ENCODE results near the gene CADPS.
A peak's percentile ranks its signal among the peaks of the same experiment; 100 is the strongest.

The CADPS gene

DNA sequence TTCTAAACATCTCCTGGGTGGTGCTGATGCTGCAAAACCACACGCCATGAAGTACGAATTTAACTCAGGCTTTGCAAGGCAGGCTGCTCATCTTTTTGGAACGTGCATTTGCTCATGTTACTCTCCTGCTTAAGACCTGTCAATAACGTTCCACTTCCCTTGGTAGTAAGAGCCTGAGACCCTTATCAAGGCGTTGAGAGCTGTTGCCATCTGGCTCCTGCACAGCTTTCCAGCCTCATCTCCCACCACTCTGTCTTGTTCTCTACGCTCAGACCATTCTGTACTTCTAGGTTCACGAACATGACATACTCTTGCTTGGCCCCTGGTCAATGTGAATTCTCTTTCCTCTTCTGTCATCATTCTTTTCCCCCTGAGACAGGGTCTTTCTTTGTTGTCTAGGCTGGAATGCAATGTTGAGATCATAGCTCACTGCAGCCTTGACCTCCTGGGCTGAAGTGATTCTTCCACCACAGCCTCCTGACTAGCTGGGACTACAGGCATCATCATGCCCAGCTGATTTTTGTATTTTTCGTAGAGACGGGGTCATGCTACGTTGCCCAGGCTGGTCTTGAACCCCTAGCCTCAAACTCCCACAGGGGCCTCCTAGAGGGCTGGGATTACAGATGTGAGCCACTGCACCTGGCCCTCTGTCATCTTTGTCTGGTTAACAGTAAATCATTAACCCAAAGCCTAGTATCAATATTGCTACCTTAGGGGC lies 202.8 kb downstream of the CADPS start:
- no peak overlapping the region for H3K4me3 ChIP-seq (replicated peaks in 1 of 2; ENCODE audit: low read depth in 2 of 2, low read length in 2 of 2)
- no peak for DNase-seq (ENCODE audit: low read depth in 2 of 2)
- TF ChIP-seq, protein P1, sequence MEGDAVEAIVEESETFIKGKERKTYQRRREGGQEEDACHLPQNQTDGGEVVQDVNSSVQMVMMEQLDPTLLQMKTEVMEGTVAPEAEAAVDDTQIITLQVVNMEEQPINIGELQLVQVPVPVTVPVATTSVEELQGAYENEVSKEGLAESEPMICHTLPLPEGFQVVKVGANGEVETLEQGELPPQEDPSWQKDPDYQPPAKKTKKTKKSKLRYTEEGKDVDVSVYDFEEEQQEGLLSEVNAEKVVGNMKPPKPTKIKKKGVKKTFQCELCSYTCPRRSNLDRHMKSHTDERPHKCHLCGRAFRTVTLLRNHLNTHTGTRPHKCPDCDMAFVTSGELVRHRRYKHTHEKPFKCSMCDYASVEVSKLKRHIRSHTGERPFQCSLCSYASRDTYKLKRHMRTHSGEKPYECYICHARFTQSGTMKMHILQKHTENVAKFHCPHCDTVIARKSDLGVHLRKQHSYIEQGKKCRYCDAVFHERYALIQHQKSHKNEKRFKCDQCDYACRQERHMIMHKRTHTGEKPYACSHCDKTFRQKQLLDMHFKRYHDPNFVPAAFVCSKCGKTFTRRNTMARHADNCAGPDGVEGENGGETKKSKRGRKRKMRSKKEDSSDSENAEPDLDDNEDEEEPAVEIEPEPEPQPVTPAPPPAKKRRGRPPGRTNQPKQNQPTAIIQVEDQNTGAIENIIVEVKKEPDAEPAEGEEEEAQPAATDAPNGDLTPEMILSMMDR (IDR thresholded peaks at IDR 0.05; ENCODE audit: low read depth, low read length), result no peak

DNA sequence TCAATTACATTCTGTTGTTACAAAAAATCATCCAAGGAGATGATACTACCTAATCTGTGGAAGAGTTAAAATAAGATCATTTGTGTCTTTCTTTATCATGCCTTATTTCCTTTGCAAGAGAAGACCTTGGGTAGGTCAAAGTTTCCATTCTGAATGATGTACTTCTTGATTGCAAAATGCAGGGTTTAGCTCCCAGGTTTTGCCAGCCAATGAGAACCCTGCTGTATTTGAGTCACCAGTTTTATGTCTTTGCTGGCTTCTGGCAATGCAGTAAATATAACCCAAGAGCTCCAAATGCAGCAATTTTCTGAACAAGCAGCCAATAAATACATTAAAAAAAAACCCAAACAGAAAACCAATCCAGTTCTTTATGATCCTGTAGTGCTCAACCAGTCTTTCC lies 204.9 kb downstream of the CADPS start:
- TF ChIP-seq, protein P1 (IDR thresholded peaks at IDR 0.05; ENCODE audit: low read depth, low read length), result no peak
- H3K4me3 ChIP-seq (replicated peaks in 1 of 2; ENCODE audit: low read depth in 2 of 2, low read length in 2 of 2), result no peak overlapping the region
- peak in 1 of 2 donors; percentile 12 for DNase-seq (ENCODE audit: low read depth in 2 of 2)

DNA sequence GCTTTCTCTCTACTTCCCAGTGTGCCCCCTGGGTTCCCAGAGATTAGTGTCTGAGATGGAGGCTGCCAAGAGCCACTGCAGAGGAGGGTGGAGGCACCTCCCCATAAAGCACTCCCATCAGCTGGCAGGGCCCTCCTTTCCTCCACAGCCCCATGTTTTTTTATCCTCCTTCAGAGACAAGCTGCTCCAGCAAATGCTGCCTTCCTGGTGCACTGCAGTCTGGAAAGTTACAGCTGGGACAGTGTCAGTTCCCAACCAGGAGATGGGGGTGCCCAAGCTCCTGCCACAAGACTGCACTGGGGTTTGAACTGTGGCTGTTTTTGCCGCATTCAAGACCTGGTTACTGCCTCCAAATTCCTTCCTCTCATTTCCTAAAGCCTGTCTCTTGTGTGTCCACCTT lies 206.1 kb downstream of the CADPS start:
- H3K4me3 ChIP-seq (replicated peaks in 1 of 2; ENCODE audit: low read depth in 2 of 2, low read length in 2 of 2), result no peak overlapping the region
- TF ChIP-seq, protein P1 (IDR thresholded peaks at IDR 0.05; ENCODE audit: low read depth, low read length), result no peak
- DNase-seq (ENCODE audit: low read depth in 2 of 2), result no peak

DNA sequence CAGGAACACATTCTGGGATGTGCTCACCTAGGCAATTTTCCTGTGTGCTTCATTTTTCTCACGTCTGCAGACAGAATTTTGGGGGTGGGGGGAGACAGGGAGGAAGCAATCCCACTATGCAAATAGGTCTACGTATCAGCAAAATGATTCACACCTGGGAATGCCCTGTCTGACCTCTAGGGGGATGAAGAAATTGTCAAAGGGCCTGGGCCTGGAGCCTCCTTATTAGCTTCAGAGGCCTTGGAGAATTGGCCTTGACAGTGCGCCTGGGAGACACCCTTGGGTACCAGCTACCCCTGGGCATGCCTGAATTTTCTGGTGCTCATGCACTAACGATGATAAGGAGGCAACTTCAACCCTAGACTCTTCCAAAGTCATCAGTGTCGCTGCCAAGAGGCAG lies 207.5 kb downstream of the CADPS start:
- H3K4me3 ChIP-seq (replicated peaks in 1 of 2; ENCODE audit: low read depth in 2 of 2, low read length in 2 of 2), result no peak overlapping the region
- TF ChIP-seq, protein P1 (IDR thresholded peaks at IDR 0.05; ENCODE audit: low read depth, low read length), result no peak
- no peak for DNase-seq (ENCODE audit: low read depth in 2 of 2)

DNA sequence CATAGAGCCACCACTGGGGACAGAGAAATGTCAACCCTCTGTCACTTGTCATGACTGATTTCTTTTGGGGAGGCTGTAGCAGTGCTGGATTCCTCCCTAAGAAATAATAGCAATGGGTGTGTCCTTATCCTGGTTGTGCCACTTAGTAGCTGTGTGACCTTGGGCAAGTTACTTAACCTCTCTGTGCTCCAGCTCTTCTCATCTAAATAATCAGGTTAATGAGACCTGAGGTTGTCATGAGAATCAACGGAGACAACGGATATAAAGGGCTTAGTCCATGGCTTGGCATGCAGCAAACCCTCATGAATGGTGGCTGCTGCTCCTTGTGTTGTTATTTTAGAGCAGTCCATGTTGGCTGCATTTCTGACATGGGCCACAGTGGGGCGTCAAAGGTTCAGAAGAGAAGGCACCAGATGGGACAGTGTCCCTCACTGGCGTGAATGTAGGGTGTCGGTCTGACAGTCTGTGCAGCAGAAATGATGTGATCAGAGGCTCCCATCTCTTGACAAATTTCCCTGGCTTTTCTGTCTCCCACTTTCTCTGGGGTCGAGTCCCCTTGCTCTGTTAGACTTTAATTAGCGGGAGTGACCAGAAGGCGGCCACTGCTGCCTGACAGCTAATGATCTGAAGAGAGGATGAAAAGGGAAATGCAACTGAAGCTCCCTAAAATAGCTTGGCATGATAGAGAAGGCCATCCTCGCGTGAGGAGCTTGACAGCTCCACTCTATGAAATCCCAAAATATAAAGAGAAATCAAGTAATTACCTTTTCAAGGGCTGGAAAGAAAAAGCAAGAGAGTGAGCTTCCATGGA lies 209.4 kb downstream of the CADPS start:
- DNase-seq (ENCODE audit: low read depth in 2 of 2), result peak; percentile 48 to 66
- H3K4me3 ChIP-seq (replicated peaks in 1 of 2; ENCODE audit: low read depth in 2 of 2, low read length in 2 of 2), result no peak overlapping the region
- TF ChIP-seq, protein P1 (IDR thresholded peaks at IDR 0.05; ENCODE audit: low read depth, low read length), result peak; percentile 72

DNA sequence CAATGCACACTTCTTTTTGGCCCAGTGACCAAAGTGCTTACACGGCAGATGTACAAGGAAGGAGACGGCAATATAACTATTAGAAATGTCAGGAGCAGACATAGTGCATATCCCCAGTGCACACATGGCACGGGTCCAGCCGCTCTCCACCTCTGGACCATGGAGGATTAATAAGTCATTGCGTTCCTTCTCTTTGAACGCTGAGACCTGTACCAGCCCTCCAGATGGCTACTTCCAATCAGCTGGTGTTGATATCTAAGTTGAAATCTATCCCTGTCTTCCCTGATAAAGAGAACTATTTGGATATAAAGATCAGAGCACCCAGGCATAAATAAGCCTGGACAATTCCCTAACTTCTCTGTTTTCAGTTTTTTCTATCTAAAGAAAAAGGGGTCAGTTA lies 212.5 kb downstream of the CADPS start:
- no peak for DNase-seq (ENCODE audit: low read depth in 2 of 2)
- TF ChIP-seq, protein P1 (IDR thresholded peaks at IDR 0.05; ENCODE audit: low read depth, low read length), result no peak
- no peak overlapping the region for H3K4me3 ChIP-seq (replicated peaks in 1 of 2; ENCODE audit: low read depth in 2 of 2, low read length in 2 of 2)

All from cardiac fibroblast (primary cell).